Erythroblast (primary cell): ENCODE results near the gene MRPL51.

Source experiments
- GATA1 ChIP-seq: IDR thresholded peaks from 2 replicates; pipeline ENCODE4 v1.6.1; 2011; ENCODE audit warnings: low read depth, mild to moderate bottlenecking, control low read depth, low read length, moderate library complexity
- POLR2A ChIP-seq: IDR thresholded peaks from 2 replicates; pipeline ENCODE4 v1.6.1; 2011; ENCODE audit warnings: mild to moderate bottlenecking, low read length

DNA sequence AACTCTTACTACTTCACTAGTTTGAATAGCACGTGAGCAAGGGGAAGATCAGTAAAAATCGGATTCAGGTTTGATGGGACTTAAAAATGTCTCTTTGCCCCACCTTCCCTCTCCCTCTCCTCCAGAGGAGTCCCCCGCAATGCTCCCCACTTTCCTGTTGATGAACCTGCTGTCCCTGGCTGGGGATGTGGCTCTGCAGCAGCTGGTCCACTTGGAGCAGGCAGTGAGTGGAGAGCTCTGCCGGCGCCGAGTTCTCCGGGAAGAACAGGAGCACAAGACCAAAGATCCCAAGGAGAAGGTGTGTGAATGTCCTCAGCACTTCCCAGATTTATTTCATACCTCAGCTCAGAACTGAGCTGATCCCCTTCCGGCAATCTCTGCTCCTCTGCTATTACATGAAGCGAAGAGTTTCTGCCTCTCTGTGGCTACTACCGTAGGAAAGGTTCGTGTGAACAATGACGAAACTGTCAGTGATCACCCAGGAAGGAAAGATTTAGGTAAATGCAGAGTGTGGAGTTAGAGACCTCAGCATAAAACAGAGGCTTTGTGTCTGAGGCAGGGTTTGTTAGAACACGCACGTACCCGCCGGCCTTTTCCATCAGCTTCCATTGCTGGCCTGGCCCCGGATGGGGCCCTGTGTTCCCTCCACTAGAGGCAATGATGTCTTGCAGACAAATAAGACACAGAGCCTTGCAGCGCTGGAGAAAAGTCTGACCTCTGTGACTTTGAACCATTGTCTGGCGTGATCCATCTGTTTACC lies 33.9 kb upstream of the MRPL51 start:
- TF ChIP-seq POLR2A (no peak), GATA1 (no peak)
